Measurements from ENCODE around the gene TMEM178B.
"Not testable (repeated sequence)": the region's sequence is repeated elsewhere in the genome, so short reads cannot be mapped to it uniquely, and the experiment has no call there.

Gene TMEM178B

DNA sequence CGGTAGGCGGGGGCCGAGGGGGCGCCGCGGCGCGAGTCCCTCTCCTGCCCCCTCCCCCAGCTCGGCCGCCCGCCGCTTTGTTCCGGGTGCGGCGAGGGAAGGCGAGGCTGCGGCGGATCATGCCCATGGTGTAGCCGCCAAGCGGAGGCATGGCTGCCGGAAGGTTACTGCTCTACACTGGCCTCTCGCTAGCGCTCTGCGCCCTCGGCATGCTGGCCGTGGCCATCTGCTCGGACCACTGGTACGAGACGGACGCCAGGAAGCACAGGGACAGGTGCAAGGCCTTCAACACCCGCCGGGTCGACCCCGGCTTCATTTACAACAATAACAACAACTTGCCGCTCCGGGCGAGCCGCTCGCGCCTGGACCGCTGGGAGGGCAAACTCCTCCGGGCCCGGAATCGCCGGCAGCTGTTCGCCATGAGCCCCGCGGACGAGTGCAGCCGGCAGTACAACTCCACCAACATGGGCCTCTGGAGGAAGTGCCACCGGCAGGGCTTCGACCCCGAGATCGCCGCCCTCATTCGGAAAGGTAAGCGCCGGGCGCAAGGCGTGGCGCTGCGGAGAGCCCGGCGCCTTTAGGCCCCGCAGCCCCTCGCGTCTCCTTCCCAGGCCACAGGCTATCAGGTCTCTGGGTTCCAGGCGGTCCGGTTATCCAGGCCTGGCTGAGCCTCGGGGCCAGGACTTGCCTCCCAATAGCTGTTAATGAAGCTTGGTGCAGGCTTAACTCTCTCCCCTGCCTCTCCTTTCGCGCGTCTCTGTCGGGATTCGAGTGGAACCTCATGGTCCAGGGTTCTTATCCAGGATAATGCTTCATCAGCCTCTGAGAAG lies 513 bp downstream of the TMEM178B start:
- DNase-seq (ENCODE audit: low read depth): no peak

DNA sequence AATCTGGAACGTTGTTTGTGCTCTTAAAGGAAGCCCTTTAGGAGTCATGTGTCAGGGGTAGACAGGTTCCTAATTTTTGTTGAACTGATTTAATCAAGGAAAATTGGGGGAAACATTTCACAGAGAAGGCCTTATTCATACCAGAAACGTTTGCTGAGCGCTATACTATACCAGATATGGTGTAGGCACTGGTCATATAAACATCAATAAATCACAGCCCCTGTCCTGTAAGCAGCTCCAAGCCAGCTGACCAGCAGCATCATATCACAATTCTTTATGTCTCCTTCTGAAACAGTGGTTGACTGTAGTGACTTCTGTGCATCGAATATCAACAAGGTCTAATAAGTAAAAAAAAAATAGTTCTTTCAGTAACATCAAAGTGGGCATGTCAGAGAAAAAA lies 1.1 kb downstream of the TMEM178B start:
- DNase-seq (ENCODE audit: low read depth): no peak

DNA sequence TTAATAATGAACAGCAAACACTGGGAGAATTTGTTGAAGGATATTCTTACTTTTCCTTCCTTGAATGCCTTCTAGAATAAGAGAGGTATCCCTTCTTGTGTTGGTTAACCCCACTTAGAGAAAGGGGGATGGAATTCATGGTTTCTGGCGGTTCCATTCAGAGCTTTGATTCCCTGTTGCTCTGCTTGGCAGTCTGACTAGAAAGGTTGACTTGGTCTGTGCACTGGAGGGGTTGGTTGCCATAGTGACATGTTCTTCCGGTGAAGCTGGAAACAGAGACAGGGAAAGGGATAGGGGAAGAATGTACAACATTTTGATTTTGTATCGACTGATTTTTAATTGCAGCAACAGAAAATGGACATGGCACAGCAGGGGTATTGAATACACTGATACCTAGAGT lies 2.5 kb downstream of the TMEM178B start:
- DNase-seq (ENCODE audit: low read depth): no peak

DNA sequence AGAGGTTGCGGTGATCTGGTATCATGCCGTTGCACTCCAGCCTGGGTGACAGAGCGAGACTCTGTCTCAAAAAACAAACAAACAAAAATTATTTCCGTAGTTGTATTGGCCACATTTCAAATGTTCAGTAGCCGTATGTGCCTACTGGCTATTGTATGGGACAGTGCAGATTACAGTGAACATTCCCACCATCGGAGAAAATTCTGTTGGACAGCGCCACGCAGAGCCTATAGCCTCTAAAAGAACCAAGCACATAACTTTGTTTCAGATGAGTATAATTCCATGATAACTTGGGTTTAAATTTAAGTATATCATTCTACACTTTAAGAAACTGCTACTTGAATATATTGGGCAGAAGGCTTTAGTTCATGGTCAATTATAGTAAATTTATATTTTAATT lies 5.4 kb downstream of the TMEM178B start:
- no peak for DNase-seq (ENCODE audit: low read depth)

DNA sequence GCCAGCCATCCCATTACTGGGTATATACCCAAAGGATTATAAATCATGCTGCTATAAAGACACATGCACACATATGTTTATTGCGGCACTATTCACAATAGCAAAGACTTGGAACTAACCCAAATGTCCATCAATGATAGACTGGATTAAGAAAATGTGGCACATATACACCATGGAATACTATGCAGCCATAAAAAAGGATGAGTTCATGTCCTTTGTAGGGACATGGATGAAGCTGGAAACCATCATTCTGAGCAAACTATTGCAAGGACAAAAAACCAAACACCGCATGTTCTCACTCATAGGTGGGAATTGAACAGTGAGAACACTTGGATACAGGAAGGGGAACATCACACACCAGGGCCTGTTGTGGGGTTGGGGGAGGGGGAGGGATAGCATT lies 15.6 kb downstream of the TMEM178B start:
- DNase-seq (ENCODE audit: low read depth): not testable (repeated sequence)

DNA sequence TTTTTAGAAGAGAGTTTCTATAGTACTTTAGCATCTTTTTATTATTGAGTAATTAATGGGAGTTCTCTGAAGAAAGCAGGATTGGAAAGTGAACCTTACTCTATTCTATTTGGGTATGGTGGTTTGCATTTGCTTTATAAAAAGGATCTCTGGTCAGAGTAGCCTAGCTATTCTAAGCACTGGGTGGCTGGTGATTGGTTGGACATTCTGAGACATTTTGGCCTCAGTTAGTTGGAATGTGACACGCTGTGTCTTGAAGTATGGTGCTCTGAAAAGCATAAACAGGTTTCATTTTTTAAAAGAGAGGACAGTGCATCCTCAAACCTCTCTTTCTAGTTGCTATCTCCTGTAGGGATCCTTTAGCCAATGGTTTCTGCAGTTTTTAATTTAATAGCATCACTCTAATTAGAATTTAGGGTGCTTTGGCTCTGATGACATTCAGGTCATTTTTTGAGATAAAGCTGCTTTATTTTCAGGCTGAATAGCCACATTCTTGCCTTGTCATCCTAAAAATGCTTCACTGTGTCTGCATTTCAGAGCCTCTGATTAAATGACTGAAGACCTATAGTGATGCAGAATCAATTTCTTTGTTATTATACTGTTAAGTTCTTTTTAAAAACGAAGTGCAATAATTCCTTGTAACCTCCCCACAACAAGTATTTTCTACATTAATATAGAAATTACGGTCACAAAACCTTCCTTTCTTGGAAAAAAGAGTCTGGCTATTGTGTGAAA lies 20.6 kb downstream of the TMEM178B start:
- DNase-seq (ENCODE audit: low read depth): no peak

DNA sequence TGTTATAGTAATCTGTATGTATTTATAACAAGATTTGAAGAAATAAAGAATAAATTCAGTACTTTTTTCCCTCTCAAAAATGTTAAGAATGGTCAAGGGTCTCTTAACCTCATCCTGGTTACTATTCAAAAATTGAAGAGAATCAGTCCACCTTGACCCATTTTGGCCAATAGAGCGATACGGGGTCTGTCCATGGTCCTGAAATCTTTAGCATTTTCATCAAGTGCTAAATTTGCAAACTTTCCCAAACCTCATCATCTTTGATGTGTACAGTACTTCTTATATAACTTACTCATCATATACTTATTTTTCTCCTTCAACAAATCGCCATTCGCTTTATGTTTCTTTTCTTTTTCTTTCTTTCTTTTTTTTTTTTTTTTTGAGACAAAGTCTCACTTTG lies 23.6 kb downstream of the TMEM178B start:
- no peak for DNase-seq (ENCODE audit: low read depth)

DNA sequence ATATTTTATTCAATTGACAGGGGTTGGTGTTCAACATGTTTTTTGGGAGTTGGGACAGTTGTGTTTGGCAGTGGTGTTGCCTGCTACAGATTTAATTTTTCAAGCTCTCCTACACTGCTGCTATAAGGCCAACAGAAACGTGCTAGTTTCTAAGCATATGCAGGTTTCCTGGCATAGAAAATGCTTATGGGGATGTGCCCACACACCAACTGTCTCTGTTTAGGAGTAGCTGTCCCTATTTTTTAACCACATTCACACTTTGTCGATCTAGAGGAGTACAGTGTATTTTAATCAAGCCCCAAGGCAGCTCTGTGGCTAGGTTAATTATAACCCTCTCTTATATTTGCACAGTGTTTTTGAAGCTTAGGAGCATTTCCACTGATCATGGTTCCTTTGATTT lies 28.6 kb downstream of the TMEM178B start:
- DNase-seq (ENCODE audit: low read depth): no peak

DNA sequence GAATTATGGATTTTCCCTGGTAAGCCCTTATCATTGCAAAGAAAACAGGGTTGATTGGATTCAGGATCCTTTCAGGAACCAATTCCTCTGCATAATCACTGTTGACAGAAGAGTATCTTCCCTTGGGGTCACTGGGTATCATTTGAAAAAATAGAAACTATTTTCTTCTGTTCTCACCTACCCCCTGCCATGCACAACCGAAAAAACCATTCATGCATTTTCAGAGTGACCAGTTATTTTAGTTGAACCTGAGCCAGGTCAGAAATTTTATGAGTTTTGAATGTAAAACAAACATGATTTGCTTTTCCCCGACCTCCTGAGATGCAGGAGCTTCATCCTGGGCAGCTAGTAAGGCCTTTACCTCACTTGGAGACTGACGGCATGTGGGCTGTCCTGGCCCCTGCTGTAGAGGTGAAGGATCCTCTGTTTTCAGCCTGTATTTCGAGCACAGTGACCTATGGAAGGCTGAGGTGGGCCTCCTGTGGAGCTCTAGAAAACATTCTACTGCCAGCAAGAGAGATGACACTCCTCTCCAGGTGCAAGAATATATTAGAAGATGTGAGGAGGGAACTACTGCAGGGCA lies 30.1 kb downstream of the TMEM178B start:
- DNase-seq (ENCODE audit: low read depth): no peak

DNA sequence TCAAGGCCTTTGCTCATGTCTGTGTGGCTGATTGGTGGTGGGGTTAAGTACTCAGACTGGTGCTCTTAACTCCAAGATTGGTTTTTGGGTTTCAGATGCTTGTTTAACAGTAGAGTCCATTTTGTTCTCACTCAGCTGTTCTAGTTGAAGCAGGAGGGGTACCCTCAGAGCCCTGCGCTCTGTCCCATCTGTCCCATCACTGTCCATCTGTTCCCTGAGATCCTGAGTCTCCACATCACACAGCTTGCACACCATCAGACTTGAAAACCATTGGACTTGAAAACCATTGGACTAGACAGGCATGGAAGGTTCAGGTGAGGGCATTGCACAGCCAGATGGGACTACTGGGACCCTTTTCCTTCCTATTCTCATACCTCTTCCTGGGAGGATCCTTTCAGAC lies 39.3 kb downstream of the TMEM178B start:
- DNase-seq (ENCODE audit: low read depth): no peak

DNA sequence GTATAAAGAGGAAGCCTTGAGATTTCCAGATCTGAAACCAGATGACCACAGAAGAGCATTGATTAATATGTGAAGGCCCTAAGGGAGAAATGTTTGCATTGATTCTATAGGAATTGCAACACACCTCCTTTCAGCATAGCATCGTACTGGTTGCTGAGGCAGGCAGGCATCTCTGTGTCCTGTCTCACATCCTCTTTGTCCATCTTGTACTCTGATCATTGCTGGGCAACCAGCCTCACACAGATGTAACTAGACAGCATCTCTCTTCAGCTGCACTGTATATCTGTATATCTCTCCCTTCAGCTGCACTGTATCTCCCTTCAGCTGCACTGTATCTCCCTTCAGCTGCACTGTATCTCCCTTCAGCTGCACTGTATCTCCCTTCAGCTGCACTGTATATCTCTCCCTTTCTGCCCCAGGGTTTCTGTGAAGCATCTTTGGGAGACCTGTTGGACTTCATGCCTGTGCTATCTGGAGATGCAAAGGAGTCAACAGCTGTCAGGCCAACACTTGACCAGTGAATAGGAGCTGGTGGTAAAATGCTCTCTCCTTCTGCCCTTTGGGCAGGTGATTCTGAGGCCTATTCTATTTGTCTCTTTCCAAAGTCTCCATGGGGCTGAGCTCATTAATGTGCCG lies 40.3 kb downstream of the TMEM178B start:
- DNase-seq (ENCODE audit: low read depth): no peak

DNA sequence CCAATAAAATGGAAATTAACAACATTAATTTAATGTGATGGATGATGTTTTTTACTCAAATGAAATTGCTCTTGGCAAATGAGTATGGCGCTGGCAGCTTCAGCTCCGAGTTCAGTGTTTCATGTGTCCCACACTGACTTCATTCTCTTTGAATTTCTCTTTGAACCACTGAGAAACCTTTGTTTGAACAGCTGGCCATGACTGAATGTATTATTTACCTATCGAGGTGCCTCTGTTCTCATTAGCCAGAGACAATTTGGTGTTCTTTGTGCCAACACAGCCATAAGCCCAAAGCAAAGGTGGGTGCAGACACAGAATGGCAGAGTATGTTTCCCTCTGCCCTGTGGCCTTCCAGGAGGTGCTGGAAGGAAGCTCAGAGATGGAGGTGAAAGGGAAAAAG lies 42.1 kb downstream of the TMEM178B start:
- no peak for DNase-seq (ENCODE audit: low read depth)

DNA sequence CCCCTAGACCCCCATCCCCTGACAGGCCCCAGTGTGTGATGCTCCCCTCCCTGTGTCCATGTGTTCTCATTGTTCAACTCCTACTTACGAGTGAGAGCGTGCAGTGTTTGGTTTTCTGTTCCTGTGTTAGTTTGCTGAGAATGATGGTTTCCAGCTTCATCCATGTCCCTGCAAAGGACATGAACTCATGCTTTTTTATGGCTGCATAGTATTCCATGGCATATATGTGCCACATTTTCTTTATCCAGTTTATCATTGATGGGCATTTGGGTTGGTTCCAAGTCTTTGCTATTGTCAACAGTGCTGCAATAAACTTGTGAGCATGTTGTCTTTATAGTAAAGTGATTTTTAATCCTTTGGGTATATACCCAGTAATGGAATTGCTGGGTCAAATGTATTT lies 42.8 kb downstream of the TMEM178B start:
- not testable (repeated sequence) for DNase-seq (ENCODE audit: low read depth)

DNA sequence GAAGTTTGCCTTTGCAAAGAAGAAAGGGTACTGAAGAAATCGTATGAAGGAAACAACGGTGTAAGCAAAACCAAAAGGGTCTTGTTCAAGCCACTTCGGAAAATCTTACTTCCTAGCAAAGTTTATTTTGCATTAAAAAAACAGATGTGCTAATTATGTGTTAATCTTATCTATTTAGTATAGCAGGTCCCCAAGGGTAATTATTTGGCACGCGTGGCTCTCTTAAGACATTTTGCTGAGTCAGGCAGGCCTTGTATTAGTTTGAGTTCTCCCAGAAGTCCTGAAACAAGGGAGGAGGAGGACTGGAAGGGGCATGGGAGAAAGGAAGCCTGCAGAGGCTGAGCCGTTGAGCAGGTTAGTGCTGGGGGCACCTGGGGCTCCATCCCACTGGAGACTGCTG lies 44.9 kb downstream of the TMEM178B start:
- DNase-seq (ENCODE audit: low read depth): no peak

DNA sequence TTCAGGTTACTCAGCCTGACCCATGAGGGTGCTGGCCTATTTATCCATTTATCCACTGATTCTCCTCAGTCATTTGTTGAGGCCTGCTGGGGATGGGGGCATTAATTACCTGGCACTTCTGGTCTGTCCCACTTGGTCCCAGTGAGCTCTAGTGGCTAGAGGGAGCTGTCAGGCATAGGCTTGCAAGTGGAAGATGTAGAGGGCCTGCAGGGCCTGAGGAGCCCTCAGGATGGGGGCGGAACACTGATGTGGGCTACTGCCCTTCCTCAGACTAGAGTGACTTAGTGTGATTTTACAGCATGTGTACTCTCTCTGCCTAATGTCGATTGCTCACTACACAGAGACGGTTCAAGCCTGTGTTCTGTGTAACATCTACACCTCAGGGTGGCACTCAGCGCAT lies 45.3 kb downstream of the TMEM178B start:
- no peak for DNase-seq (ENCODE audit: low read depth)

DNA sequence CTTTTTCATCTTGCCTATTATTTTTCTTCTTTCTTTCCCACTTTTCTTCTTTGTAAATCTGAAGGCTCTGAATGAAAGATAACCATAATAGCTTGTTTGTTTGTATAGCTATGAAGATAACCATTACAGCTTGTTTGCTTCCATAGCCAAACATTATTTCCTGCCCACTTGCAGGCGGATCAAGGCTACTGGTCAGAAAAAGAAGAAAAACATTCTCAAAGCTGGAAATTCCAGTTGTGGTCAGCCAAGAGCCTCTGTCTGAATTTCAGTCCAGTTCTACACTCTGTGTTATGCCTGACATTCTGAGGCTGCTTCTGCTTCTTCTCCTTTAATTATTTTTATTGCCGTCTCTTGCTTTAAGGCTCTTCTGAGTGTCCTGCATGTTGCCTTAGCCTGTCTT lies 48.9 kb downstream of the TMEM178B start:
- no peak for DNase-seq (ENCODE audit: low read depth)

DNA sequence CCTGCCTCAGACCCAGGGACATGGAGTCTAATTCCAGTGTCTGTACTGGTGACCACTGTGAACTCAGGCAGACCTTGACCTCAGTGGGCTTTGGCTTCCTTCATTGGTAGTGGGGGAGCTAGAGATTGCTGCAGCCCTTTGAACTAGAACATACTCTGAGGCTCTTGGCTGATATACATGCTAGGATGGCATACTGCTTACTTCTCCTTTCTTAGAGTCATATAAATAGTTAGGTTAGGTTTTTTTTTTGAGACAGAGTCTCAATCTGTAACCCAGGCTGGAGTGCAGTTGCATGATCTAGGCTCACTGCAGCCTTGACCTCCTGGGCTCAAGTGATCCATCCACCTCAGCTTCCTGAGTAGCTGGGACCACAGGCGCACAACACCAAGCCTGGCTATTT lies 49.7 kb downstream of the TMEM178B start:
- no peak for DNase-seq (ENCODE audit: low read depth)

DNA sequence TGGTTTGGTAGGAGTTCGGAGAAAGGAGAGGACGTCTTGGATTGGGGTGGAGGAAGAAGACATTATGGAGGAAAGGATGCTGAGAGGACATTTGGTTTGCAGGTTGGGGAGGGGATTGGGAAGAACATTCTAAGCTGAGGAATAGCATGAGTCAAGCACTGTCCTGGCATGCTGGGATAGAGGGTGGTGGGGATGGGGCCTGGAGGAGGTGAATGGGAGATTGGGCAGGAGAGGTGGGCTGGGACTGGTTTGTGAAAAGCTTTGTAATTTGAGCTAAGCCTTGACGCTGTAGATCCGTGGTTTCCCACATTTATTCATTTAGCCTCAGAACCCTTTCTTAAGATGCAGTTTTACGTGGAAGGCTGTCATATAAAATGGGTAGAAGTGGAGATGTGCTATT lies 52.2 kb downstream of the TMEM178B start:
- no peak for DNase-seq (ENCODE audit: low read depth)

DNA sequence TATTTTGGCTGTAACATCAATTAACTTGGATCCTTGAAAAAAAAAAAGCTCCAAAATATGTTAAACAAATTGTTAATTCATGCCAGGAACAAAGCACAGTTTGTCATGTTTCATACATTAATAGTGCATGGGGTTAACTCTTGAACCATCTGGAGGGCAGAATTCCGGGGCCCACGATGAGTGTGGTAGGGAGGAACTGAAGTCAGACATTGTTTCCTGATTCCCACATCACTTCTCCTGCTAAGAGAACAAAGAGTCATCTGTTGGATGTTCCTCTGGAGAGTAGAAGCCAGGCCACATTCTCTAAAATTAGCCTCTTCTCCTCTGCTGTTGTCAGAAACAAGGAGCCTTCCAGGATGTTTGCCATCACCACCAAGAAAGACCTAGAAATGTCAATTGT lies 54.6 kb downstream of the TMEM178B start:
- no peak for DNase-seq (ENCODE audit: low read depth)

DNA sequence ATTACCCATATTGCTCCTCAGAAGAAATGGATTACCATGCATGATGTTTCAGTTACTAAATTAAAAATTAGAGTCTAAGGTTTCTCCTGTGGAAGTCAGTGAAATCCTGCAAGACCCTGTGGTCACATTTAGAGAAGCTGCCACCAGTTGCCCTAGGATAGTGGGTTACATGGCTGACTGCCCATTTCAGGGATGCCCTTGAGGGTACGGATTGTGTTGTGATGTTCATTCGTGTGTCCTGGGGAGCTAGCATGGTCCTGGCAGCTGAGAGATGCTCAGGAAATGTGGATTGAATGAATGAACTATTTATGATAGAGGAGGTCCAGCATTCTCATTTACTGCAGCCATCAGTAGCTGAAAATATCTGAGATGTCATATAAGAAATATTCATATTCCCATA lies 55.1 kb downstream of the TMEM178B start:
- no peak for DNase-seq (ENCODE audit: low read depth)

DNA sequence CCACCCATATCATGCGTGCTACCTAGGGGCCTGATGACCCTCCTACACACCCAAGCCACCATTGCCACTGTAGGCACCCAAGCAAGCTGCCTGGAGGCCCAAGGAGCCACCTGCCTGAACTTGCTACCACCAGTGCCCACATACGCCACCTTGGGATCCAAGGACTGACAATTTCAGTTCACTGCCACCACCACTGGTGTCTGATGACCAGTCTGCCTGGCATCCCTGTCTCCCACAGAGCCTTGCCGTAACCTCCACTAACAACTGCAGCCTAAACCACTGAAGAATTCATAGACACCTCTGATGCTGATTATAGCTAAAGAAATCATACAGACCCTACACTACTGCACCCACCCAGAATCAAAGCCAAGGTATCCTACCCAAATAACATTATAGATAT lies 58.8 kb downstream of the TMEM178B start:
- DNase-seq (ENCODE audit: low read depth): no peak

DNA sequence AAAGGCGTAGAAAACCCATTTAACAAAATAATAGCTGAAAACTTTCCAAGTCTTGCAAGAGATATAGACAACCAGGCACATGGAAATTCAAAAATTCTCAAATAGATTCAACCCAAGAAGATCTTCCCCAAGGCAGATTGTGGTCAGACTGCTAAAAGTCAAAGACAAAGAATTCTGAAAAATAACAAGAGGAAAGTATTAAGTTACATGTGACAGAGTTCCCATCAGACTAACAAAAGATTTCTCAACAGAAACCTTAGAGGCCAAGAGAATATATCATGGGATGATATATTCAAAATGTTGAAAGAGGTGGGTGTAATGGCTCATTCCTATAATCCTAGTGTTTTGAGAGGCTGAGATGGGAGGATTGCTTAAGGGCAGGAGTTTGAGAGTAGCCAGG lies 59.8 kb downstream of the TMEM178B start:
- no peak for DNase-seq (ENCODE audit: low read depth)

DNA sequence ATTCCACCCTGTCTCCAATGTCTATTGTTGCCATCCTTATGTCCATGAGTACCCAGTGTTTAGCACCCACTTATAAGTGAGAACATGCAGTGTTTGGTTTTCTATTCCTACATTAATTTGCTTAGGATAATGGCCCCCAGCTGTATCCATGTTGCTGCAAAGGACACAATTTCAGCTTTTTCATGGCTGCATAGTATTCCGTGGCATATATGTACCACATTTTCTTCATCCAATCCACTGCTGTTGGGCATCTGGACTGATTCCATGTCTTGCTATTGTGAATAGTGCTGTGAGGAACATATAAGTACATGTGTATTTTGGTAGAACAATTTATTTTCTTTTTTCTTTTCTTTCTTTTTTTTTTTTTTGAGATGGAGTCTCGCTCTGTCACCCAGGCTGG lies 68.2 kb downstream of the TMEM178B start:
- no peak for DNase-seq (ENCODE audit: low read depth)

Data from HS-27A (cell line).